GM21576 (cell line): ENCODE measurements around the gene FIBCD1.

ENCODE experiments used
- ATAC-seq: cut with Tn5 transposase; IDR thresholded peaks from one replicate; pipeline ENCODE4 v1.9.1; 2021; ENCODE audit warnings: mild to moderate bottlenecking, moderate library complexity; ENCODE audit not compliant: unreplicated experiment

FIBCD1 gene, protein sequence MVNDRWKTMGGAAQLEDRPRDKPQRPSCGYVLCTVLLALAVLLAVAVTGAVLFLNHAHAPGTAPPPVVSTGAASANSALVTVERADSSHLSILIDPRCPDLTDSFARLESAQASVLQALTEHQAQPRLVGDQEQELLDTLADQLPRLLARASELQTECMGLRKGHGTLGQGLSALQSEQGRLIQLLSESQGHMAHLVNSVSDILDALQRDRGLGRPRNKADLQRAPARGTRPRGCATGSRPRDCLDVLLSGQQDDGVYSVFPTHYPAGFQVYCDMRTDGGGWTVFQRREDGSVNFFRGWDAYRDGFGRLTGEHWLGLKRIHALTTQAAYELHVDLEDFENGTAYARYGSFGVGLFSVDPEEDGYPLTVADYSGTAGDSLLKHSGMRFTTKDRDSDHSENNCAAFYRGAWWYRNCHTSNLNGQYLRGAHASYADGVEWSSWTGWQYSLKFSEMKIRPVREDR

DNA sequence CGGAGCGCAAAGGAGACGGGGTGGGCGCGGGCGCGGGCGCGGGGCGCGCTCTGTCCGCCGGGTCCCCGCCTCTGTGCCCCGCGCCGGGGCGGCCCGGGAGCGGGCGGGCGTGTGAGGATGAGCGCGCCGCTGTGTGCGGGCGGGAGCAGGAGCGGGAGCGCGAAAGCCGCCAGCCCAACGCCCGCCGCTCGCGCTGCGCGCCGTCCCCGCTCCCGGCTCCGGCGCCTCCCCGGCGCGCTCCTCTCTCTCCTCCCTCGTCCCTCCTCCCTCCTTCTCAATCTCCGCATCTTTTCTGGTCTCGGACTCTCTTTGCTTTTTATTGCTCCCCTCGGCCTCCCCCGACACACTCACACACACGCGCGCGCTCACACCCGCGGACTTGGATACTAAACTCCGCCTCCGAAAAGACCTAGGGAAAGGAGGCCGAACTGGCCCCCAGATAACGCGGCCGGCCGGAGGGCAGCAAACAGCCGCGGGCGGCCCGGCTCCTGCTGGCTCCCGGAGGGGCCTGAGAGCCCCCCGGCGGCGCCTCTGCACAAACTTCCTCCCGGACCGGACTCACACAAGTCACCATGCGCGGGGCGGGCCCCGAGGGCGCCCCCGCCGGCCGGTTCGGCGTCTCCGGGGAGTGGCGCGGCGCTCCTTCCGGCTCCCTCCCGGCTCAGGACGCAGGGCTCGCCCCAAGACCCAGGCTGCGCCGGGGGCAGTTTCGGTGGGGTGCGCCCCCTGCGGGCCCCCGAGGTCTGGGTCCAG, at the start of gene FIBCD1:
TSS of gene FIBCD1 (minus strand) at position 596 of the 753 bp plus-strand sequence. CDS start 640 bp downstream, outside the sequence.
- no peak for ATAC-seq

DNA sequence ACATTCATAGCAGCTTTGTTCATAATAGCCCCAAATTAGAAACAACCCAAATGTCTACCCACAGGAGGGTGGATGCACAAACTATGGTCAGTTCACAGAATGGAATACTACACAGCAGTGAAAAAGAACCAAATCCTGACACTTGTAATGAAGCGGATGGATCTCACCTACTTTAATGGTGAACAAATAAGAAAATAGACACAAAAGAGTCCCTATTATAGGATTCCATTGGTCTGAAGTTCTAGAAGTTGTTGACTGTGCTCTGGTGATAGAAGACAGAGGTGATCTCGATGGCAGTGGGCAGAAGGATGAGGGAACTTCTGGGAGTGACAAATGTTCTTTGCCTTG, 49.3 kb upstream of the FIBCD1 start:
- ATAC-seq, result no peak

- no peak for ATAC-seq
Observed at GRCh38 chr9:130987738-130988399, 48.8 kb upstream of the FIBCD1 start.

DNA sequence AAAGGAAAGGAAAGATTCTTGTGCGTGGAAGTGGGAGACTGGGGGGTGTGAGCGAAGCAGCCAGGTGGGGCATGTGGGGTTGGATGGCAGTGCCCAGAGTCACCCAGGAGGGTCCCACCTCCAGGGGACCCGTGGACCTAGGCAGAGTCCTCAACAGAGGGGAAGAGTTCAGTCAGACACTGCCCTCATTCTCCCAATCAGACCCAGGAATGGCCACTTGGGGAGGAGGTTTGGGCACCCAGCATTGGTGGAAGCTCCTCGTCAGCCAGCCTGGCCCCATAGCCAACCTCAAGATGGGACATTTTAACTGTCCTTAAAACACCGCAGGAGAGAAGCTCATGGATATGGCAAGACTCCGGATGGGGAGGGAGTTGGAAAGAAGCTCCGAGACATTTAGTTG, 48.0 kb upstream of the FIBCD1 start:
- no peak for ATAC-seq

GRCh38 chr9:130986356-130986965, 47.4 kb upstream of the FIBCD1 start:
- no peak for ATAC-seq

DNA sequence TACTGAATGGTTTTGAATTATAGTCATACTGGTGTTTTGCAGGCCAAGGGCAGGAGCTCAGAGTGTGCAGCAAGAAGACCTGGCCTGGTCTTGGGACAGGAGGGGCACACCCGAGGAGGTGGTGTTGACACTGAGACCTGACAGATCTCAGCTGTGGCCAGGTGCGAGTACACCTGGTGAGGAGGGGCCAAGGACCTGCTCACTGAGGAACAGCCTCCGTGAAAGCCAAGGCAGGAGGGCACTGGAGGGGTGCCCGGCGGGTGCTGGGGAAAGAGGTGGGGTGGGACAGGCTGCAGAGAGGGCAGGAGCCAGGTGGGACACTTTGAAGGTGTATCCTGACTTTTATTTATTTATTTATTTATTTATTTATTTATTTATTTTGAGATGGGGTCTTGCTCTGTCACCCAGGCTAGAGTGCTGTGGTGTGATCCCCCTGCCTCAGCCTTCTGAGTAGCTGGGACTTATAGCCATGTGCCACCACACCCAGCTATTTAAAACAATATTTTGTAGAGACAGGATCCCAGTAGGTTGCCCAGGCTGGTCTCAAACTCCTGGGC, 46.6 kb upstream of the FIBCD1 start:
- ATAC-seq, result no peak

DNA sequence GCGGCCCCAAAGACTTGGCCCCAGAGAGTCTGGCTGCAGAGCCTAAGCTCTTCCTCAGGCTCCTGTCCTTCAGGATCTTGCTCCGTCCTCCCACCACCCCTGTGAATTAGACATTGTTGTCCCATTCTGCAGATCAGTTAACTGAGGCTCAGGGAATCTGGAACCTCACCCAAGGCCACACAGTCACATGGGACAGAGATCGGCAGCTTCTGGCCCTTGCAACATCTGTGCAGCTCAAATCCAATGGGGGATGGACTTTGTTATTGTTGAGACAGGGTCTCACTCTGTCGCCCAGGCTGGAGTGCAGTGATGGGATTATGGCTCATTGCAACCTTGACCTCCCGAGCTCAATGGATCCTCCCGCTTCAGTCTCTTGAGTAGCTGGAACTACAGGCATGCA, 46.0 kb upstream of the FIBCD1 start:
- no peak for ATAC-seq

DNA sequence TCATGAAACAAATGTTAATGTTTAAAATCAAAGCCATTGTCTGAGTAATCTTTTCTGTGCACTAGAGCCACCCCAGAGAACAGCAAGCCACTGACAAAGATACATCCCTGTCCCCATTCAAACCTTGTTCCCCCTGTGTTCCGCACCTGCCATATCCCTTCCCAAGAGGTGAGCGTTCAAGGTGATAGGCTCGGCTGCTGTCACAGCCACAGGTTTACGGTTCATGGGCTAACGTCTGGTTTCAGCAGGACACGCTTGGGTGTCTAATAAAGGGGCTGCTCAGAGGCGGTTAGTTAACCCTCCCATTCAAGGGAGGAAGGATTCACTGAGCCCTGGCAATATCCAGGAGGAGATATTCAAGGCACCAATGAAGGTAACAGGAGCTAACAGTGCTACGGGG, 45.5 kb upstream of the FIBCD1 start:
- no peak for ATAC-seq

- no peak for ATAC-seq
Observed at GRCh38 chr9:130983970-130984369, 44.9 kb upstream of the FIBCD1 start.

GRCh38 chr9:130983359-130983670, 44.3 kb upstream of the FIBCD1 start:
- ATAC-seq, result no peak

DNA sequence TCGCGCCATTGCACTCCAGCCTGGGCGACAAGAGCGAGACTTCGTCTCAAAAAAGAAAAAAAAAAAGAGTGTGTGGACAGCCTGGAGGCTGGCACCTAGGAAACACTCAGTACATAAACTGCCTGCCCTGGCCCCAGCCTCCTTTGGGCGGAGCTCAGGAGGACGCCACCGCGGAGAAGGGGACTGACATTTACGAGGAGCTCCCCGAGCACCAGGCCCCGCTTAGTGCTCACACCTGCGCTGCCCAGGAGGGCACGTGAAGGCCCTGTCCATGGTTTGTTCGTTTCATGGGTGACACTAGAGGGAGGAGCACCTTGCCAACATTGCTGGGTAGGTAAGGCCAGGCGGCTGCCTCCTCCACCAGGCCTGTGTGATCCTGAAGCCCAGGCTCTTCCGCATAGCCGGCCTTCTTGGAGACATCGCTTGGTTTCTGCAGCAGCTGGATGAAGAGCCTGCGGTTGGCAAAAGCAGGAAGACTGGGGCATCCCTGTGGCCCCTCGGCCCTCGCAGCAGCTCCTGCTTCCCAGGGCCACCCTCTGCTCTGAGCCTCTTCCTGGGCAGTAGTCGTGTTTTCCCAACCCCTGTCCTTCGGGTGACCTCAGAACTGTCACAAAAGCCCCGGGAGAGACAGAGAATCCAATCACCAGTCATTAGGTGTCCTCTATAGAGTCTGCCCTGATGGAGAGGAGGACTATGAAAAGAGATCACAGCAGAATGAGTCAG, 43.8 kb upstream of the FIBCD1 start:
- no peak for ATAC-seq

DNA sequence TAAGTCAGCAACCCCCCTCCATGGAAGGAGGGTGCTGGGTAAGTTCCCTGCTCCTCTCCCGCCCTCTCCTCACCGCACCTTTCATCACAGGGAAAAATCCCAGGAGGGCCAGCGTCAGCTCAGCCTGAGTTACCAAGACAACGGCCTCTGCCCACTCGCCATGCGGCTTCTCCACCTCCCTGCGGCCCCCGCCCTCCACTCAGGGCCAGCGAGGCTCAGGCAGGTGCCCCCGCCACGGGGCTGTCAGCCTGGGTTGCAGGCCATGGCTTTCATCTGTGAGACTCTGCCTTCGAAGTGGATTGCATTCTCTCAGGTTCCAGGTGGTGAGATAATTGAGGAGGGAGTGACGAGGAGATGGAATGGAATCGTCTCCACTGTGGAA, 42.7 kb upstream of the FIBCD1 start:
- no peak for ATAC-seq

DNA sequence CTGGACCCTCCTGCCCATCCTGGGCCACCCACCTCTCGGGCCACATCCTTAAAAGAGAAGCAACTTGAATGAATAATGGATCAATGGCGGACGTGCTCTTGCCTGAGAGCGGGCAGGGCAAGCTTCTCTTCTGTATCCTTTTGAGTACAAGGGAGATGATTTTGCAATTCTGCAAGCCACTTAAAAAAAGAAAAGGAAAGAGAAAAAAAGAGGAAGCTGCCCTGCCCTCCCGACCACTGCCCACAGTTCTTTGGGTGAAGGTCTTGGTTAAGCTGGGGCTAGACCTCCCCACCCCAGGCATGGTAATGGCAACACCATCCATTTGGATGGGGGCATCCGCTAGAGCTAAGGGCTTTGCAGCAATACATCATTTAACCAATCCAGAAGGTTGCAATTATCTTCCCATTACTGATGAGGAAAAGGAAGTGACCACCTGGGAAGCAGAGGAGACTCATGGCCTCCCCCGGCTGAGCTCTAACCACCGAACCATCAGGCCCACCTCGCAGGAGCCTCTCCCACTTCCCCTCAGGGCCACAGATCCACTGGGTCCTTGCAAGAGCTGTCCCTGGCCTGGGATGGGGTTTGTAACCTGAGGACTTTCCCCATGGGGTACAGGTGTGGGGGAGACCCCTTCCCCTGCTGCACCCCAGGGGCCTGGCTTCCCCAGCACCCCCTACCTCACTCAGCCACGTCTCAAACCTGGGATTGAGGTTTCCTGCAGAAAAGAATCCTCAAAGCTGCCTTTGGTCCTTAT, 42.1 kb upstream of the FIBCD1 start:
- ATAC-seq, result no peak

DNA sequence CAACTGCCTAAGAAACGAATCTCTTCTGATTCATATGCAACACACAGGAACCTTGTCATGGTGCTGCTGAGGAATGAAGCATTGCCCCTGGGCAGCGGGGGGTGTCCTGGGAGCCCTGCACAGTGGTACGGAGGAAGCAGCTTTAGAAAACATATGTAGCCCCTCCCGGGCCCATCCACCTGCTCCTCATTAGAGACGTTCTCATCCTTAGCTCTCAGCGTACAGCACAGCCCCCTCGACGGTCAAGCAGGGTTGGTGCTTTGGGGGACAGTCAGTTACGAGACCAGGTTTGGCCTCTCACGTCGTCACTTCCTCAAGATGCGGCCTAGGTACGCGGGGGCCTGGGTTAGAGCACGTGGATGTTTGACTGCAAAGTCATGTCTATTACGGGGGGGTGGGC, 41.5 kb upstream of the FIBCD1 start:
- ATAC-seq, result no peak

DNA sequence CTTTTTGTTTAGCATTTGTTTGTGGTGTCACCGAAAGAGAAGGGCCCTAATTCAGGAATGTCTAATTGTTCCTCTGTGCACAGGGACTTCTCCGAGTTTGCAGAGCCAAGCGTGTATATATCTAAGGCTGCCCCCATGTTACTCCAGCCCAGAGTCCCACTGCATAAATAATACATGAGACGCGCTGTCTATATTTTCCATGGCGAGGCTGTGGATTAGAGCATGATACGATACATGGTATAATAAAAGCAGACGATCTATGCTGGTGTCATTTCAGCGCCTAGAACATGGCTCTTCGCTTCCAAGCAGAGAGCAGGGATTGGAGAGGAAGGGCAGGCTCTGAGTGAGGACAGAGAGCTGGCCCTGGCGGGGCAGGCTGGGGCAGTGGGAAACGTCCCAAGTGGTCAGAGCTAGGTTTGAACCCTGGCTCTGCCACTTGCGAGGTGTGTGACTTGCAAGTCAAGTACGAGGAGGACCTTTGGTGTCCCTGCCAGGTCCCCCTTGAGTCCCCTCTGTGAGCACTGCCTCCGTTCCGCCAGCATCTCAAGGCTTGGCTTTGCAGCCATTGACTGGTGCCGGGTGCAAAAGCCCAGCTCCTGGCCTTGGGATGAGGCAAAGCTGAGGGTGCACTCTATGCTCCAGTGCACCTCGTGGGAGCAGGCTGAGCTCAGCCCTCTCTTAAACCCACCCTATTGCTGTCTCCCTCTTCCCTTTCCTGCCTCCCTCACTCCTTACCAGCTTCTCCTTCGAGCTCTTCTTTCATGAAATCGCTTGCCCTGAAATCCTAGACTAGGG, 40.7 kb upstream of the FIBCD1 start:
- ATAC-seq, result no peak

DNA sequence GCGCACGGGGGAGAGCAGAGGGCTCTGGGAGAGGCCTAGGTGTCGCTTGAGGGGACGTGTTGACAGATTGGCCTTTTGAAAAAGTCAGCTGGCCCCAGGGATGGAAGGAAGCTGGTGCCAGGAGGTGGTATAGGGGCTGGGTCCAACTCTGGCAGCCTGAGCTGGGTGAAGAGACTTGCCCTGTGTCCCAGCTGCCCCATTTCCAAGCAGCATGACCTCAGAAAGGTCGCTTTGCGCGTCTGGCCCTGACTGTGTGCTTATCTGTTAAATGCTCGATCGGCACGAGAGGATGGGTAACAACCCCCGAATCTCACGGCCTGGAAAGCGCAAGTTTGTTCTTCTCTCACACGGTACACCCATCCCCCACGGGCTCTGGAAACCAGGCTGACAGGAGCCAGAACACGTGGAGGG, 38.8 kb upstream of the FIBCD1 start:
- ATAC-seq, result no peak

- no peak for ATAC-seq
Observed at GRCh38 chr9:130975932-130976841, 37.1 kb upstream of the FIBCD1 start.

GRCh38 chr9:130975156-130975555, 36.1 kb upstream of the FIBCD1 start:
- ATAC-seq, result no peak
